Nephron progenitor cell (in vitro differentiated cells): ENCODE measurements around the gene PNPO.

Source experiments
- DNase-seq: peaks from one replicate; pipeline ENCODE4 v3.0.0; 2021
- H3K27ac Mint-ChIP-seq: 2 replicates; pipeline ENCODE4 v1.8.0; 2021; ENCODE audit warnings: mild to moderate bottlenecking, moderate library complexity, mixed read lengths
- H3K27me3 Mint-ChIP-seq: 2 replicates; pipeline ENCODE4 v1.8.0; 2021; ENCODE audit warnings: mild to moderate bottlenecking, low read depth, mixed read lengths; ENCODE audit not compliant: poor library complexity
- H3K36me3 Mint-ChIP-seq: 2 replicates; pipeline ENCODE4 v1.8.0; 2021; ENCODE audit warnings: low read depth, mixed read lengths
- H3K4me1 Mint-ChIP-seq: 2 replicates; pipeline ENCODE4 v1.8.0; 2021; ENCODE audit warnings: mixed read lengths
- H3K4me3 Mint-ChIP-seq: 2 replicates; pipeline ENCODE4 v1.8.0; 2021; ENCODE audit warnings: mild to moderate bottlenecking, moderate library complexity, mixed read lengths
- H3K9me3 Mint-ChIP-seq: 2 replicates; pipeline ENCODE4 v1.8.0; 2021; ENCODE audit warnings: mild to moderate bottlenecking, moderate library complexity, mixed read lengths
- CTCF ChIP-seq: fragments of 200-600 bp; sonication (generic); IDR thresholded peaks from 2 replicates; pipeline ENCODE4 v1.5.0; 2021; ENCODE audit warnings: antibody characterized with exemption

PNPO gene

GRCh38 chr17:47989700-47990099 lies 48.3 kb downstream of the PNPO start:
- no peaks in the 10 kb centered on the region for H3K9me3 Mint-ChIP-seq
- H3K27me3 Mint-ChIP-seq = peaks cover 16% of the 10 kb centered on the region
- no peak overlapping the region for H3K4me3 Mint-ChIP-seq
- peak overlapping the region; percentile 19 for H3K27ac Mint-ChIP-seq
- peaks cover 89% of the 10 kb centered on the region for H3K4me1 Mint-ChIP-seq
- no peak for DNase-seq
- peaks cover 13% of the 10 kb centered on the region for H3K36me3 Mint-ChIP-seq
- no peak for TF ChIP-seq CTCF

GRCh38 chr17:47990962-47991731 lies 49.8 kb downstream of the PNPO start:
- peak overlapping the region; percentile 67 for H3K27ac Mint-ChIP-seq
- no peak for TF ChIP-seq CTCF
- peaks cover 100% of the 10 kb centered on the region for H3K4me1 Mint-ChIP-seq
- H3K36me3 Mint-ChIP-seq = peaks cover 6% of the 10 kb centered on the region
- no peak overlapping the region for H3K4me3 Mint-ChIP-seq
- H3K27me3 Mint-ChIP-seq = peaks cover 16% of the 10 kb centered on the region
- DNase-seq = peak; percentile 74
- no peaks in the 10 kb centered on the region for H3K9me3 Mint-ChIP-seq

GRCh38 chr17:47992216-47992615 lies 50.8 kb downstream of the PNPO start:
- Mint-ChIP-seq H3K4me3 (no peak overlapping the region), H3K9me3 (no peaks in the 10 kb centered on the region), H3K36me3 (no peaks in the 10 kb centered on the region), H3K4me1 (peaks cover 96% of the 10 kb centered on the region), H3K27me3 (peaks cover 14% of the 10 kb centered on the region), H3K27ac (peak overlapping the region; percentile 66)
- DNase-seq = no peak
- no peak for TF ChIP-seq CTCF

- Mint-ChIP-seq H3K4me3 (no peak overlapping the region), H3K4me1 (peaks cover 96% of the 10 kb centered on the region), H3K27me3 (peaks cover 18% of the 10 kb centered on the region)
These were observed 51.7 kb downstream of the PNPO start for GRCh38 chr17:47993031-47993564.

GRCh38 chr17:47993964-47994363 lies 52.6 kb downstream of the PNPO start:
- Mint-ChIP-seq H3K36me3 (no peaks in the 10 kb centered on the region), H3K9me3 (no peaks in the 10 kb centered on the region), H3K4me1 (peaks cover 89% of the 10 kb centered on the region), H3K27ac (peak overlapping the region; percentile 78), H3K27me3 (peaks cover 14% of the 10 kb centered on the region), H3K4me3 (no peak overlapping the region)
- no peak for TF ChIP-seq CTCF
- no peak for DNase-seq

More at GRCh38 chr17:47993031-47993564, 51.7 kb downstream of the PNPO start:
- peak overlapping the region; percentile 23 for H3K27ac Mint-ChIP-seq
- DNase-seq = no peak
- no peak for TF ChIP-seq CTCF
- no peaks in the 10 kb centered on the region for H3K9me3 Mint-ChIP-seq
- H3K36me3 Mint-ChIP-seq = no peaks in the 10 kb centered on the region

- Mint-ChIP-seq H3K36me3 (no peaks in the 10 kb centered on the region), H3K9me3 (no peaks in the 10 kb centered on the region), H3K27ac (peak overlapping the region; percentile 97), H3K4me1 (peaks cover 86% of the 10 kb centered on the region), H3K27me3 (peaks cover 15% of the 10 kb centered on the region), H3K4me3 (no peak overlapping the region)
- DNase-seq = peak; percentile 40
- TF ChIP-seq CTCF = no peak
These were observed 53.4 kb downstream of the PNPO start for GRCh38 chr17:47994724-47995123.
